Uterus (tissue), 2 donors: ENCODE measurements around the gene FMNL2.

ENCODE experiments used
- POLR2A ChIP-seq, 2 donors: fragments of 450-650 bp; IDR thresholded peaks; one replicate each; pipeline ENCODE4 v1.6.1; 2016; ENCODE audit warnings: antibody characterized with exemption in 2 of 2, mild to moderate bottlenecking in 1 of 2, moderate library complexity in 1 of 2
- TF ChIP-seq, protein P1 (sequence below), 4 experiments: fragments of 200-600 bp in 2 of 4; fragments of 450-650 bp in 2 of 4; sonication (generic) in 2 of 4; IDR thresholded peaks; one replicate each; pipeline ENCODE4 v1.5.1; 2016 to 2019; ENCODE audit warnings: antibody characterized with exemption in 4 of 4, mild to moderate bottlenecking in 2 of 4, moderate library complexity in 1 of 4

GRCh38 chr2:152359573-152360363 lies 24.8 kb downstream of the FMNL2 start:
- TF ChIP-seq, protein P1, sequence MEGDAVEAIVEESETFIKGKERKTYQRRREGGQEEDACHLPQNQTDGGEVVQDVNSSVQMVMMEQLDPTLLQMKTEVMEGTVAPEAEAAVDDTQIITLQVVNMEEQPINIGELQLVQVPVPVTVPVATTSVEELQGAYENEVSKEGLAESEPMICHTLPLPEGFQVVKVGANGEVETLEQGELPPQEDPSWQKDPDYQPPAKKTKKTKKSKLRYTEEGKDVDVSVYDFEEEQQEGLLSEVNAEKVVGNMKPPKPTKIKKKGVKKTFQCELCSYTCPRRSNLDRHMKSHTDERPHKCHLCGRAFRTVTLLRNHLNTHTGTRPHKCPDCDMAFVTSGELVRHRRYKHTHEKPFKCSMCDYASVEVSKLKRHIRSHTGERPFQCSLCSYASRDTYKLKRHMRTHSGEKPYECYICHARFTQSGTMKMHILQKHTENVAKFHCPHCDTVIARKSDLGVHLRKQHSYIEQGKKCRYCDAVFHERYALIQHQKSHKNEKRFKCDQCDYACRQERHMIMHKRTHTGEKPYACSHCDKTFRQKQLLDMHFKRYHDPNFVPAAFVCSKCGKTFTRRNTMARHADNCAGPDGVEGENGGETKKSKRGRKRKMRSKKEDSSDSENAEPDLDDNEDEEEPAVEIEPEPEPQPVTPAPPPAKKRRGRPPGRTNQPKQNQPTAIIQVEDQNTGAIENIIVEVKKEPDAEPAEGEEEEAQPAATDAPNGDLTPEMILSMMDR (IDR thresholded peaks at IDR 0.05) = no peak
- TF ChIP-seq POLR2A (IDR thresholded peaks at IDR 0.05) = no peak
